IMR-90 (cell line): ENCODE results near the gene TOMM40L.

ENCODE experiments used
- CTCF ChIP-seq: conservative IDR thresholded peaks from 2 replicates; pipeline ENCODE4 v1.5.1; 2012; ENCODE audit warnings: mild to moderate bottlenecking, low read depth, low read length, improper control_type of control experiment
- ELK1 ChIP-seq: fragments of 150-350 bp; IDR thresholded peaks from 2 replicates; pipeline ENCODE4 v1.6.1; 2016; ENCODE audit warnings: low read depth, mild to moderate bottlenecking, low read length, moderate library complexity, borderline replicate concordance
- MXI1 ChIP-seq: IDR thresholded peaks from 2 replicates; pipeline ENCODE4 v1.6.1; 2012; ENCODE audit warnings: low read depth, mild to moderate bottlenecking, low read length, moderate library complexity, borderline replicate concordance
- NFE2L2 ChIP-seq: fragments of 150-350 bp; IDR thresholded peaks from 2 replicates; pipeline ENCODE4 v1.6.1; 2016; ENCODE audit warnings: low read depth, mild to moderate bottlenecking, low read length
- POLR2A ChIP-seq: IDR thresholded peaks from 2 replicates; pipeline ENCODE4 v1.6.1; 2012; ENCODE audit warnings: mild to moderate bottlenecking, low read depth, low read length
- RCOR1 ChIP-seq: IDR thresholded peaks from 2 replicates; pipeline ENCODE4 v1.6.1; 2012; ENCODE audit warnings: mild to moderate bottlenecking, low read length, improper control_type of control experiment; ENCODE audit not compliant: insufficient replicate concordance

- TF ChIP-seq MXI1 (no peak), CTCF (no peak), POLR2A (no peak), RCOR1 (no peak), NFE2L2 (no peak), ELK1 (no peak)
Measured at GRCh38 chr1:161188381-161188780, 37.5 kb upstream of the TOMM40L start.
